ENCODE measurements around the gene AKT1S1. TPM values are rescaled to one million over a fixed set of nuclear protein-coding genes. Genes with fewer than 3 reads are reported as not detected.

Gene AKT1S1
- total and polyA plus RNA-seq, 7 donors = 48.0 to 103 (median 57.7) TPM

GRCh38 chr19:49877879-49878743 lies 956 bp upstream of the AKT1S1 start:
- Histone ChIP-seq H3K36me3 (ENCODE audit: insufficient read depth in 1 of 2, low read depth in 1 of 2) (peaks cover 5 to 54% of the 10 kb centered on the region in 2 donors), H3K27me3 (ENCODE audit: insufficient read depth in 3 of 3, low read length in 2 of 3) (no peaks in the 10 kb centered on the region), H3K4me1 (peaks cover 35% of the 10 kb centered on the region), H3K4me3 (peak overlapping the region; percentile 69), H3K9me3 (no peaks in the 10 kb centered on the region), H3K27ac (peak overlapping the region; percentile 92)
- TF ChIP-seq CTCF (IDR thresholded peaks at IDR 0.05) = no peak
- ATAC-seq (peak; percentile 74 to 77 (median 74)), DNase-seq (peak; percentile 99)
- WGBS, 3 donors = 6 to 10% (median 8%) methylated on average over 33 to 41 of the region's 41 CpGs
- intact Hi-C loops (cut with DNase I) = loop anchor here in 1 of 2 donors (5.0 kb wide), 1 partner anchor 381 kb away; the partner anchor contains the start of gene RPS11

- H3K36me3 ChIP-seq (ENCODE audit: insufficient read depth in 1 of 2, low read depth in 1 of 2) = peaks cover 0 to 48% of the 10 kb centered on the region in 2 donors
- H3K9me3 ChIP-seq = no peaks in the 10 kb centered on the region
- DNase-seq (peak; percentile 98 to 99), ATAC-seq (peak; percentile 76 to 80 (median 78))
- H3K27ac ChIP-seq = peak overlapping the region; percentile 92
- no peak for TF ChIP-seq CTCF (IDR thresholded peaks at IDR 0.05)
- peaks cover 35% of the 10 kb centered on the region for H3K4me1 ChIP-seq
- intact Hi-C loops (cut with DNase I) = loop anchor here in 1 of 2 donors (5.0 kb wide), 1 partner anchor 379 kb away; the partner anchor contains the start of gene RPS11
- no peaks in the 10 kb centered on the region for H3K27me3 ChIP-seq (ENCODE audit: insufficient read depth in 3 of 3, low read length in 2 of 3)
- peak overlapping the region; percentile 69 for H3K4me3 ChIP-seq
- WGBS, 3 donors = 0 to 1% (median 0%) methylated on average over 46 of the region's 46 CpGs
These were observed 634 bp downstream of the AKT1S1 start for GRCh38 chr19:49876422-49877019.

- TF ChIP-seq CTCF (IDR thresholded peaks at IDR 0.05) = no peak
- no peaks in the 10 kb centered on the region for H3K9me3 ChIP-seq
These were observed 1.2 kb downstream of the AKT1S1 start for GRCh38 chr19:49875857-49876421.

GRCh38 chr19:49875177-49875576 lies 2.0 kb downstream of the AKT1S1 start:
- 82 to 89% (median 84%) methylated on average over 4 of the region's 4 CpGs for WGBS, 3 donors
- intact Hi-C loops (cut with DNase I) = loop anchor here (2.0 to 5.0 kb wide), 2 partner anchors 56 to 378 kb away; partner anchors contain the start of genes MED25 (in 1 of the 2) and RPS11 (in 1 of the 2)
- no peaks in the 10 kb centered on the region for H3K9me3 ChIP-seq
- no peak for TF ChIP-seq CTCF (IDR thresholded peaks at IDR 0.05)
- peaks cover 43% of the 10 kb centered on the region for H3K4me1 ChIP-seq
- peaks cover 0 to 46% of the 10 kb centered on the region in 2 donors for H3K36me3 ChIP-seq (ENCODE audit: insufficient read depth in 1 of 2, low read depth in 1 of 2)
- ATAC-seq (no peak), DNase-seq (no peak)
- no peaks in the 10 kb centered on the region for H3K27me3 ChIP-seq (ENCODE audit: insufficient read depth in 3 of 3, low read length in 2 of 3)
- peak overlapping the region; percentile 92 for H3K27ac ChIP-seq
- peak overlapping the region; percentile 69 for H3K4me3 ChIP-seq

More at GRCh38 chr19:49875857-49876421, 1.2 kb downstream of the AKT1S1 start:
- Histone ChIP-seq H3K27ac (peak overlapping the region; percentile 92), H3K4me3 (peak overlapping the region; percentile 69), H3K36me3 (ENCODE audit: insufficient read depth in 1 of 2, low read depth in 1 of 2) (peaks cover 0 to 48% of the 10 kb centered on the region in 2 donors), H3K27me3 (ENCODE audit: insufficient read depth in 3 of 3, low read length in 2 of 3) (no peaks in the 10 kb centered on the region), H3K4me1 (peaks cover 35% of the 10 kb centered on the region)
- intact Hi-C loops (cut with DNase I) = loop anchor here (2.0 to 5.0 kb wide), 2 partner anchors 57 to 379 kb away; partner anchors contain the start of genes MED25 (in 1 of the 2) and RPS11 (in 1 of the 2)
- DNase-seq = peak; percentile 64 to 87
- ATAC-seq = peak in 1 of 4 donors; percentile 21
- 0 to 1% (median 1%) methylated on average over 23 to 28 of the region's 28 CpGs for WGBS, 3 donors

Measured in psoas muscle (tissue), 8 donors.